A549 (cell line): ENCODE results near the gene LRRC3B. TPM values are rescaled to one million over a fixed set of nuclear protein-coding genes. Genes with fewer than 3 reads are reported as not detected.

ENCODE experiments used
- ATAC-seq, 2 experiments: fragments of 200-7000 bp in 1 of 2; fragments of >200 bp in 1 of 2; cut with Nextera tagmentation in 1 of 2; cut with Tn5 transposase in 1 of 2; 3 replicates each; pipeline versions ENCODE4 v1.8.0 to v1.9.1; 2018 to 2020; ENCODE audit warnings: mild to moderate bottlenecking in 1 of 2, moderate library complexity in 1 of 2
- CTCF ChIA-PET: fragments of 300-600 bp; sonication (Branson Sonifier 250); formaldehyde crosslinking; extraction: SDS; loops from one replicate; lab custom pipeline; 2021; ENCODE audit warnings: antibody characterized with exemption, inconsistent platforms; lab: Yijun Ruan, JAX
- POLR2A ChIA-PET: fragments of 350-600 bp; formaldehyde crosslinking; extraction: SDS; loops from one replicate; lab custom pipeline; 2021; ENCODE audit warnings: antibody characterized with exemption, inconsistent platforms; lab: Yijun Ruan, JAX
- DNase-seq, 2 experiments: peaks; one replicate each; pipeline versions ENCODE4 v3.0.0 to v3.0.0-alpha.2; 2011 to 2016; ENCODE audit warnings: low read depth in 1 of 2, low spot score in 1 of 2
- FAIRE-seq: peaks from 2 replicates; lab custom pipeline; 2011; peaks lifted over from hg19 to GRCh38; lab: Jason Lieb, UNC
- H3K27ac ChIP-seq, 2 experiments: fragments of >200 bp; sonication (Bioruptor Twin); formaldehyde crosslinking; 3 replicates each; pipeline ENCODE4 v1.5.1; 2016 to 2017
- H3K4me1 ChIP-seq: fragments of >200 bp; sonication (Bioruptor Twin); formaldehyde crosslinking; 3 replicates; pipeline ENCODE4 v1.6.1; 2016
- H3K4me2 ChIP-seq: fragments of >200 bp; sonication (Bioruptor Twin); formaldehyde crosslinking; 3 replicates; pipeline ENCODE4 v1.6.1; 2016
- H3K4me3 ChIP-seq: fragments of >200 bp; sonication (Bioruptor Twin); formaldehyde crosslinking; 3 replicates; pipeline ENCODE4 v1.5.1; 2016
- H3K9me3 ChIP-seq: fragments of >200 bp; sonication (Bioruptor Twin); formaldehyde crosslinking; 3 replicates; pipeline ENCODE4 v1.6.1; 2016
- BHLHE40 ChIP-seq: IDR thresholded peaks from 2 replicates; pipeline ENCODE4 v1.6.1; 2012; ENCODE audit warnings: low read depth, low read length, inconsistent platforms
- CBX8 ChIP-seq: fragments of 200-600 bp; sonication (generic); IDR thresholded peaks from 2 replicates; pipeline ENCODE4 v1.6.1; 2016
- CEBPB ChIP-seq, 2 experiments: fragments of >200 bp in 1 of 2; sonication (Bioruptor Twin) in 1 of 2; formaldehyde crosslinking in 1 of 2; IDR thresholded peaks; 2 replicates each; pipeline ENCODE4 v1.6.1; 2012 to 2016
- CHD4 ChIP-seq: fragments of 200-600 bp; sonication (generic); IDR thresholded peaks from 2 replicates; pipeline ENCODE4 v1.6.1; 2016; ENCODE audit warnings: antibody characterized with exemption, mild to moderate bottlenecking, borderline replicate concordance
- CTCF ChIP-seq: fragments of >200 bp; sonication (Bioruptor Twin); formaldehyde crosslinking; IDR thresholded peaks from 3 replicates; pipeline ENCODE4 v1.5.1; 2016
- EHF ChIP-seq: fragments of 250-450 bp; sonication (Bioruptor Pico); IDR thresholded peaks from 2 replicates; pipeline ENCODE4 v1.5.0; 2020; ENCODE audit warnings: mild to moderate bottlenecking
- EHMT2 ChIP-seq: fragments of 200-600 bp; sonication (generic); IDR thresholded peaks from 2 replicates; pipeline ENCODE4 v1.6.1; 2016; ENCODE audit warnings: antibody characterized with exemption, low read depth, mild to moderate bottlenecking, moderate library complexity
- FOSB ChIP-seq: fragments of 250-450 bp; sonication (Bioruptor Pico); IDR thresholded peaks from 2 replicates; pipeline ENCODE4 v1.5.0; 2020; ENCODE audit warnings: mild to moderate bottlenecking, moderate library complexity
- FOSL2 ChIP-seq, 2 experiments: fragments of 450-650 bp in 1 of 2; fragments of >200 bp in 1 of 2; sonication (Bioruptor Twin) in 1 of 2; formaldehyde crosslinking; IDR thresholded peaks; 2 replicates each; pipeline versions ENCODE4 v1.5.0 to v1.6.1; 2016 to 2020; ENCODE audit warnings: mild to moderate bottlenecking in 1 of 2, moderate library complexity in 1 of 2
- FOXS1 ChIP-seq: fragments of 250-450 bp; sonication (Bioruptor Pico); IDR thresholded peaks from 2 replicates; pipeline ENCODE4 v1.5.0; 2020; ENCODE audit warnings: mild to moderate bottlenecking, moderate library complexity
- GATA3 ChIP-seq: IDR thresholded peaks from 2 replicates; pipeline ENCODE4 v1.6.1; 2012; ENCODE audit warnings: borderline replicate concordance
- HOXB5 ChIP-seq: fragments of 250-450 bp; sonication (Bioruptor Pico); IDR thresholded peaks from 2 replicates; pipeline ENCODE4 v1.5.0; 2020; ENCODE audit warnings: mild to moderate bottlenecking, moderate library complexity
- JUN ChIP-seq, 2 experiments: fragments of >200 bp; sonication (Bioruptor Twin); formaldehyde crosslinking; IDR thresholded peaks; 2 replicates in 1 of 2; 3 replicates in 1 of 2; pipeline ENCODE4 v1.6.1; 2016 to 2017
- MAFK ChIP-seq: fragments of 450-650 bp; IDR thresholded peaks from 2 replicates; pipeline ENCODE4 v1.6.1; 2014; ENCODE audit not compliant: partially characterized antibody
- MAX ChIP-seq: IDR thresholded peaks from 2 replicates; pipeline ENCODE4 v1.6.1; 2012
- MAZ ChIP-seq: fragments of 150-350 bp; IDR thresholded peaks from 2 replicates; pipeline ENCODE4 v1.6.1; 2014; ENCODE audit warnings: antibody characterized with exemption, low read depth, low read length, borderline replicate concordance
- NFE2L2 ChIP-seq: fragments of 150-350 bp; conservative IDR thresholded peaks from 2 replicates; pipeline ENCODE4 v1.6.1; 2014; ENCODE audit warnings: low read length
- NR3C1 ChIP-seq: fragments of >200 bp; sonication (Bioruptor Twin); formaldehyde crosslinking; IDR thresholded peaks from 3 replicates; pipeline ENCODE4 v1.6.1; 2017
- POLR2A ChIP-seq: IDR thresholded peaks from 2 replicates; pipeline ENCODE4 v1.6.1; 2012; ENCODE audit warnings: mild to moderate bottlenecking, low read length
- POLR2AphosphoS2 ChIP-seq: conservative IDR thresholded peaks from 2 replicates; pipeline ENCODE4 v1.6.1; 2012; ENCODE audit warnings: low read length, improper control_type of control experiment, inconsistent platforms
- RARB ChIP-seq: fragments of 250-450 bp; sonication (Bioruptor Pico); IDR thresholded peaks from 2 replicates; pipeline ENCODE4 v1.8.0; 2021; ENCODE audit warnings: mild to moderate bottlenecking, moderate library complexity
- RFX5 ChIP-seq: fragments of 450-650 bp; IDR thresholded peaks from 2 replicates; pipeline ENCODE4 v1.7.1; 2014; ENCODE audit warnings: antibody characterized with exemption, mild to moderate bottlenecking, moderate library complexity
- TP53 ChIP-seq: fragments of 250-450 bp; sonication (Bioruptor Pico); IDR thresholded peaks from 2 replicates; pipeline ENCODE4 v1.5.0; 2021; ENCODE audit warnings: mild to moderate bottlenecking, moderate library complexity
- USF2 ChIP-seq: fragments of 450-650 bp; IDR thresholded peaks from 2 replicates; pipeline ENCODE4 v1.6.1; 2014; ENCODE audit warnings: antibody characterized with exemption
- ZC3H11A ChIP-seq: fragments of 450-650 bp; IDR thresholded peaks from 2 replicates; pipeline ENCODE4 v1.6.1; 2014; ENCODE audit warnings: antibody characterized with exemption, mild to moderate bottlenecking
- ZNF302 ChIP-seq: fragments of 250-450 bp; sonication (Bioruptor Pico); IDR thresholded peaks from 2 replicates; pipeline ENCODE4 v1.9.0; 2021; ENCODE audit warnings: inconsistent platforms, mild to moderate bottlenecking, moderate library complexity
- WGBS: methylation state at CpG from one replicate; pipeline ENCODE4 v1.1.6; 2017; ENCODE audit errors: missing lambda C conversion rate; 5-methylcytosine and 5-hydroxymethylcytosine counted together
- polyA plus RNA-seq, 4 experiments: library from polyadenylated mRNA; depleted of rRNA in 3 of 4; stranded (reverse); fragments of >200 nt; fragmentation: RNase III in 1 of 4; extraction: RNeasy Plus Mini Kit Qiagen cat#74134 plus additional on column Dnase treatment in 1 of 4; gene quantifications; 2 replicates in 3 of 4; 3 replicates in 1 of 4; pipeline ENCODE4 v1.2.3, GENCODE V29; 2011 to 2017
- TF ChIP-seq, protein P1 (sequence below): fragments of >200 bp; sonication (Bioruptor Twin); formaldehyde crosslinking; IDR thresholded peaks from 2 replicates; pipeline ENCODE4 v1.6.1; 2016

The LRRC3B gene
- polyA plus RNA-seq, 2 of the 4 experiments (the other 2 are of a cell fraction), result not detected

DNA sequence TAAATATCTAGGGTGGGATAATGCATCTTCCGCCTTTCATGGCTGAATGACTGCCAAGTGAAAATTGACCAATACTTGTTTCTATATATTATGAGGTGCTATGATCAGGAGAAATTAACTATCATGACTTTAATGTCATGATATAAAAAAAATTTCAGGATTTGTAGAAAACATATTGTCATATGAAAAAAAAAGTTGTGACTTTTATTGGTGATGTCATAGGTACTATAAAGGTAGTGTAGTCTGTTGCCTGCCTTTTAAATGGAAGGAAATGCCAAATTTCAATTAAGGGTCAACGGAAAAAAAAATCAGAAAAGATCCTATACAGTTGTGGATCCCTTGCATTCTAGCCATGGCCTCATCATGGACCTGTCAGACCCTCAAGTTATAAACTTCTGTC lies 15.5 kb downstream of the LRRC3B start:
- ATAC-seq (no peak), DNase-seq (no peak)
- POLR2A ChIA-PET, result no interaction called here
- Histone ChIP-seq H3K27ac (no peak overlapping the region), H3K9me3 (no peaks in the 10 kb centered on the region), H3K4me1 (no peaks in the 10 kb centered on the region), H3K4me3 (no peak overlapping the region)
- WGBS, result 7% methylated on average over 2 of the region's 2 CpGs
- TF ChIP-seq POLR2AphosphoS2, result no peak
- no peak for TF ChIP-seq BHLHE40
- TF ChIP-seq POLR2A, result no peak
- no peak for TF ChIP-seq ZNF302 (CRISPR knock-in tag)
- TF ChIP-seq MAZ, result no peak
- no peak for TF ChIP-seq MAFK
- no peak for TF ChIP-seq USF2
- no peak for TF ChIP-seq CTCF
- TF ChIP-seq FOXS1, result no peak
- TF ChIP-seq GATA3, result no peak
- TF ChIP-seq RFX5, result no peak
- no peak for TF ChIP-seq RARB (CRISPR knock-in tag)
- no peak for TF ChIP-seq EHMT2
- no peak for TF ChIP-seq ZC3H11A
- no peak for TF ChIP-seq CHD4
- TF ChIP-seq JUN (IDR thresholded peaks at IDR 0.05), result no peak
- TF ChIP-seq, all 56 proteins: peak for 0
- H3K4me2 ChIP-seq, result no peak overlapping the region
- CTCF ChIA-PET, result no interaction called here
- no peak for FAIRE-seq

DNA sequence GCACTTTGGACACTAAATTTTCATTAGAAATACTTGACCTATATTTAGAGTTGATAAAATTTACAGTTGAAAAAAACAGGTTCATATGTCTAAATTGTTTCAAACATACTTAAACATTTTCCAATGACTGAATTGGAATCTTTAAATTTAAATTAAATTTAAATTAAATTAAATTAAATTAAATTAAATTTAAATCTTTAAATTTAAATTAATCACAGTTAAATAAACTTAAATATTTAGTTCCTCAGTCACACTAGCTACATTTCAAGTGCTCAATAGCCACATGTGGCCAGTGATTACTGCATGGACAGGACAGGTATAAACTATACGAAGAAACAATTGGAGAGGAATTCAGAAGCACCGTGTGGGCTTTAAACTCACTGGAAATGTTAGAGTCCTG lies 16.8 kb downstream of the LRRC3B start:
- ChIA-PET CTCF (no interaction called here), POLR2A (no interaction called here)
- Histone ChIP-seq H3K4me1 (no peaks in the 10 kb centered on the region), H3K9me3 (no peaks in the 10 kb centered on the region), H3K27ac (no peak overlapping the region), H3K4me3 (no peak overlapping the region), H3K4me2 (no peak overlapping the region)
- WGBS, result 5% methylated on average over 2 of the region's 2 CpGs
- TF ChIP-seq CEBPB (IDR thresholded peaks at IDR 0.05), result no peak
- FAIRE-seq, result no peak
- no peak for DNase-seq
- ATAC-seq, result no peak

GRCh38 chr3:26647078-26647477 lies 24.5 kb downstream of the LRRC3B start:
- Histone ChIP-seq H3K4me3 (no peak overlapping the region), H3K4me1 (no peaks in the 10 kb centered on the region), H3K27ac (no peak overlapping the region), H3K9me3 (no peaks in the 10 kb centered on the region), H3K4me2 (no peak overlapping the region)
- FAIRE-seq, result no peak
- DNase-seq, result no peak
- CTCF ChIA-PET, result interaction anchor here (0.7 kb wide), 1 partner anchor 24 kb away, joined by 3 read pairs; no protein-coding TSS in a partner anchor
- no peak for ATAC-seq
- WGBS, result 7% methylated on average over 3 of the region's 3 CpGs
- TF ChIP-seq EHF (CRISPR knock-in tag) (no peak), MAX (no peak), HOXB5 (no peak), JUN (IDR thresholded peaks at IDR 0.05) (no peak), TP53 (no peak), FOSB (CRISPR knock-in tag) (no peak)
- POLR2A ChIA-PET, result no interaction called here

DNA sequence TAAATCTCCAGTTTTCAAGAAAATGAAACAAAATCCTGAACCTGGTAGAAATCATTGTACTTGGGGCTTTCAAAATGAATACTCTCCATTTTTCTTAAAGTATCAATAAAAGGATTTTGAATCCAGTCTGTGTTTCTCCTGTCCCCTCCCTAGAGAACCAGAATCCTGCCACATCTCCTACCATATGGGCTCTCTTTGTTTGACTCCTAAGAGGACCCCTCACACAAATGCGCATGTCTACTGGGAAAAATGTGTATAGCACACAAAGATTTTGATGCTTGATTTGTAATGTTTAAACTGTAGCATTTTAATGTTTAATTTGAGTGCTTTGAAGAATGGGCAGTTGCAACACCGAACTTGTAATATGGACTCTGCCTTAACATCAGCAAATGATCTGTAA lies 25.9 kb downstream of the LRRC3B start:
- CTCF ChIA-PET, result no interaction called here
- POLR2A ChIA-PET, result no interaction called here
- no peak for DNase-seq
- Histone ChIP-seq H3K27ac (no peak overlapping the region), H3K4me2 (no peak overlapping the region), H3K4me3 (no peak overlapping the region), H3K4me1 (no peaks in the 10 kb centered on the region), H3K9me3 (no peaks in the 10 kb centered on the region)
- no peak for FAIRE-seq
- ATAC-seq, result no peak
- WGBS, result 20% methylated on average over 2 of the region's 2 CpGs
- no peak for TF ChIP-seq CBX8
- no peak for TF ChIP-seq CHD4
- TF ChIP-seq NFE2L2, result no peak
- no peak for TF ChIP-seq JUN (IDR thresholded peaks at IDR 0.05)
- TF ChIP-seq ZNF302 (CRISPR knock-in tag), result no peak
- TF ChIP-seq, protein P1, sequence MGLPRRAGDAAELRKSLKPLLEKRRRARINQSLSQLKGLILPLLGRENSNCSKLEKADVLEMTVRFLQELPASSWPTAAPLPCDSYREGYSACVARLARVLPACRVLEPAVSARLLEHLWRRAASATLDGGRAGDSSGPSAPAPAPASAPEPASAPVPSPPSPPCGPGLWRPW, result no peak
- no peak for TF ChIP-seq FOSL2 (IDR thresholded peaks at IDR 0.05)
- no peak for TF ChIP-seq FOSL2 (CRISPR knock-in tag; IDR thresholded peaks at IDR 0.05)
- TF ChIP-seq TP53, result no peak
- TF ChIP-seq POLR2AphosphoS2, result no peak
- TF ChIP-seq NR3C1, result no peak
- TF ChIP-seq CEBPB (IDR thresholded peaks at IDR 0.05), result no peak
